ENCODE results near the gene MKRN2OS. TPM values are rescaled to one million over a fixed set of nuclear protein-coding genes. Genes with fewer than 3 reads are reported as not detected.
A peak's percentile ranks its signal among the peaks of the same experiment; 100 is the strongest.

Gene MKRN2OS
- total RNA-seq, 1 experiment from 2014 or later: not detected

DNA sequence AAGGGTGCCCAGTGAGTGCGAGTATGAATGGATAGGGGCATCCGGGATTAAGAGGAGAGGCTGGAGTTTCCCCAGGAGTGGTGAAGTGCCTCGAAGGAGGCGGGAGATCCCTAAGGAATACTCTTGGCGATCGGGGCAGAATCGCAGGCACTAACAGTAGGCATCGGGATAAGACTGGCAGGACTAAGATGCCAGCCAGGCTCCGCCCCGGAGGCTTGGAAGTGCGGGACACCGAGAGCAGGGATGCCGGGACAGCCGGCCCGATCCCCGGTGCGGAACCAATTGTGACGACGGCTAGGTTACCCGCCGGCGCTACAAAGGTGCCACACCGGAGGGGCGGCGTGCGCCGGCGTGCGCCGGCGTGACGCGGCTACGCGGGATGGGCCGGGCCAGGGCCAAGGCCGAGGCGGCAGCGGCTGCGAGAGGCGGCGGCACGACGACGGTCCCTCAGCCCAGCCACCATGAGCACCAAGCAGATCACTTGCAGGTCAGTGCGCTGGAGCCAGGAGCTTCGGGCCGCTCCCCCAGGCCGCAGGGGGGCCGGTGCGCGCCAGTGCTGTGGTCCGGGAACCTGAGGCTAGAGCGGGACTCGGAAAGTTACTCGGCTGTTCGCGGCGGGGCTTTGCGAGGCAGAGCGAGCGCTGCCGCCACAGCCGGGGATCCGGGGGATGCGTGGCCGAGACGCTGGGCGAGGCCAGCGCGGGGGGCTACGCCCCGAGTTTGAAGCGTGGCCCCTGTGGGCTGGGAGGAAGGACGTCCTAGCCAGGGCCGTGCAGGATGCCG lies 11.6 kb upstream of the MKRN2OS start, which contains the start of gene MKRN2 (continued):
- TF ChIP-seq, protein P1, sequence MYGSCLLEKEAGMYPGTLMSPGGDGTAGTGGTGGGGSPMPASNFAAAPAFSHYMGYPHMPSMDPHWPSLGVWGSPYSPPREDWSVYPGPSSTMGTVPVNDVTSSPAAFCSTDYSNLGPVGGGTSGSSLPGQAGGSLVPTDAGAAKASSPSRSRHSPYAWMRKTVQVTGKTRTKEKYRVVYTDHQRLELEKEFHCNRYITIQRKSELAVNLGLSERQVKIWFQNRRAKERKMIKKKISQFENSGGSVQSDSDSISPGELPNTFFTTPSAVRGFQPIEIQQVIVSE (CRISPR knock-in tag; IDR thresholded peaks at IDR 0.05; ENCODE audit: borderline replicate concordance): no peak
- TF ChIP-seq ZNF232 (CRISPR knock-in tag; IDR thresholded peaks at IDR 0.05) (no peak; the same call in 1 of the 2 replicates), TCF7 (CRISPR knock-in tag; IDR thresholded peaks at IDR 0.05; ENCODE audit: low read depth) (peak; percentile 72; the same call in 1 of the 2 replicates), PRRX2 (CRISPR knock-in tag; IDR thresholded peaks at IDR 0.05) (no peak), TEAD4 (CRISPR knock-in tag; IDR thresholded peaks at IDR 0.05) (no peak), ETV6 (CRISPR knock-in tag; IDR thresholded peaks at IDR 0.05) (peak; percentile 94), ZNF423 (CRISPR knock-in tag; IDR thresholded peaks at IDR 0.05) (no peak), CREB1 (CRISPR knock-in tag; IDR thresholded peaks at IDR 0.05) (0 out of 2 replicates have a peak, but pooled peaks have one; percentile 44), GRHL2 (CRISPR knock-in tag; IDR thresholded peaks at IDR 0.05; ENCODE audit: insufficient replicate concordance, severe bottlenecking) (no peak), RELA (CRISPR knock-in tag; IDR thresholded peaks at IDR 0.05; ENCODE audit: borderline replicate concordance) (no peak), NFATC4 (CRISPR knock-in tag; IDR thresholded peaks at IDR 0.05) (no peak), ELF4 (CRISPR knock-in tag; IDR thresholded peaks at IDR 0.05; ENCODE audit: low read depth) (no peak), NFYB (CRISPR knock-in tag; conservative IDR thresholded peaks at IDR 0.05; ENCODE audit: low read depth) (peak; percentile 40; the same call in 1 of the 2 replicates), RORB (CRISPR knock-in tag; IDR thresholded peaks at IDR 0.05) (no peak), ZNF138 (CRISPR knock-in tag; conservative IDR thresholded peaks at IDR 0.05) (no peak), MXD4 (CRISPR knock-in tag; IDR thresholded peaks at IDR 0.05; ENCODE audit: borderline replicate concordance) (no peak), TP53 (CRISPR knock-in tag; IDR thresholded peaks at IDR 0.05) (no peak; the same call in none of the 2 replicates), SP1 (CRISPR knock-in tag; conservative IDR thresholded peaks at IDR 0.05) (peak; percentile 98)
- TF ChIP-seq, protein P2, sequence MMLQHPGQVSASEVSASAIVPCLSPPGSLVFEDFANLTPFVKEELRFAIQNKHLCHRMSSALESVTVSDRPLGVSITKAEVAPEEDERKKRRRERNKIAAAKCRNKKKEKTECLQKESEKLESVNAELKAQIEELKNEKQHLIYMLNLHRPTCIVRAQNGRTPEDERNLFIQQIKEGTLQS (CRISPR knock-in tag; conservative IDR thresholded peaks at IDR 0.05): no peak
- TF ChIP-seq, protein P3, sequence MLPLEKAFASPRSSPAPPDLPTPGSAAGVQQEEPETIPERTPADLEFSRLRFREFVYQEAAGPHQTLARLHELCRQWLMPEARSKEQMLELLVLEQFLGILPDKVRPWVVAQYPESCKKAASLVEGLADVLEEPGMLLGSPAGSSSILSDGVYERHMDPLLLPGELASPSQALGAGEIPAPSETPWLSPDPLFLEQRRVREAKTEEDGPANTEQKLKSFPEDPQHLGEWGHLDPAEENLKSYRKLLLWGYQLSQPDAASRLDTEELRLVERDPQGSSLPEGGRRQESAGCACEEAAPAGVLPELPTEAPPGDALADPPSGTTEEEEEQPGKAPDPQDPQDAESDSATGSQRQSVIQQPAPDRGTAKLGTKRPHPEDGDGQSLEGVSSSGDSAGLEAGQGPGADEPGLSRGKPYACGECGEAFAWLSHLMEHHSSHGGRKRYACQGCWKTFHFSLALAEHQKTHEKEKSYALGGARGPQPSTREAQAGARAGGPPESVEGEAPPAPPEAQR (CRISPR knock-in tag; IDR thresholded peaks at IDR 0.05): no peak
- TF ChIP-seq, protein P4, sequence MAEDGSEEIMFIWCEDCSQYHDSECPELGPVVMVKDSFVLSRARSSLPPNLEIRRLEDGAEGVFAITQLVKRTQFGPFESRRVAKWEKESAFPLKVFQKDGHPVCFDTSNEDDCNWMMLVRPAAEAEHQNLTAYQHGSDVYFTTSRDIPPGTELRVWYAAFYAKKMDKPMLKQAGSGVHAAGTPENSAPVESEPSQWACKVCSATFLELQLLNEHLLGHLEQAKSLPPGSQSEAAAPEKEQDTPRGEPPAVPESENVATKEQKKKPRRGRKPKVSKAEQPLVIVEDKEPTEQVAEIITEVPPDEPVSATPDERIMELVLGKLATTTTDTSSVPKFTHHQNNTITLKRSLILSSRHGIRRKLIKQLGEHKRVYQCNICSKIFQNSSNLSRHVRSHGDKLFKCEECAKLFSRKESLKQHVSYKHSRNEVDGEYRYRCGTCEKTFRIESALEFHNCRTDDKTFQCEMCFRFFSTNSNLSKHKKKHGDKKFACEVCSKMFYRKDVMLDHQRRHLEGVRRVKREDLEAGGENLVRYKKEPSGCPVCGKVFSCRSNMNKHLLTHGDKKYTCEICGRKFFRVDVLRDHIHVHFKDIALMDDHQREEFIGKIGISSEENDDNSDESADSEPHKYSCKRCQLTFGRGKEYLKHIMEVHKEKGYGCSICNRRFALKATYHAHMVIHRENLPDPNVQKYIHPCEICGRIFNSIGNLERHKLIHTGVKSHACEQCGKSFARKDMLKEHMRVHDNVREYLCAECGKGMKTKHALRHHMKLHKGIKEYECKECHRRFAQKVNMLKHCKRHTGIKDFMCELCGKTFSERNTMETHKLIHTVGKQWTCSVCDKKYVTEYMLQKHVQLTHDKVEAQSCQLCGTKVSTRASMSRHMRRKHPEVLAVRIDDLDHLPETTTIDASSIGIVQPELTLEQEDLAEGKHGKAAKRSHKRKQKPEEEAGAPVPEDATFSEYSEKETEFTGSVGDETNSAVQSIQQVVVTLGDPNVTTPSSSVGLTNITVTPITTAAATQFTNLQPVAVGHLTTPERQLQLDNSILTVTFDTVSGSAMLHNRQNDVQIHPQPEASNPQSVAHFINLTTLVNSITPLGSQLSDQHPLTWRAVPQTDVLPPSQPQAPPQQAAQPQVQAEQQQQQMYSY (CRISPR knock-in tag; IDR thresholded peaks at IDR 0.05): no peak
- TF ChIP-seq, protein P5, sequence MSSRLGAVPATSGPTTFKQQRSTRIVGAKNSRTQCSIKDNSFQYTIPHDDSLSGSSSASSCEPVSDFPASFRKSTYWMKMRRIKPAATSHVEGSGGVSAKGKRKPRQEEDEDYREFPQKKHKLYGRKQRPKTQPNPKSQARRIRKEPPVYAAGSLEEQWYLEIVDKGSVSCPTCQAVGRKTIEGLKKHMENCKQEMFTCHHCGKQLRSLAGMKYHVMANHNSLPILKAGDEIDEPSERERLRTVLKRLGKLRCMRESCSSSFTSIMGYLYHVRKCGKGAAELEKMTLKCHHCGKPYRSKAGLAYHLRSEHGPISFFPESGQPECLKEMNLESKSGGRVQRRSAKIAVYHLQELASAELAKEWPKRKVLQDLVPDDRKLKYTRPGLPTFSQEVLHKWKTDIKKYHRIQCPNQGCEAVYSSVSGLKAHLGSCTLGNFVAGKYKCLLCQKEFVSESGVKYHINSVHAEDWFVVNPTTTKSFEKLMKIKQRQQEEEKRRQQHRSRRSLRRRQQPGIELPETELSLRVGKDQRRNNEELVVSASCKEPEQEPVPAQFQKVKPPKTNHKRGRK (CRISPR knock-in tag; IDR thresholded peaks at IDR 0.05; ENCODE audit: borderline replicate concordance): 0 out of 2 replicates have a peak, but pooled peaks have one; percentile 29
- TF ChIP-seq, protein P6, sequence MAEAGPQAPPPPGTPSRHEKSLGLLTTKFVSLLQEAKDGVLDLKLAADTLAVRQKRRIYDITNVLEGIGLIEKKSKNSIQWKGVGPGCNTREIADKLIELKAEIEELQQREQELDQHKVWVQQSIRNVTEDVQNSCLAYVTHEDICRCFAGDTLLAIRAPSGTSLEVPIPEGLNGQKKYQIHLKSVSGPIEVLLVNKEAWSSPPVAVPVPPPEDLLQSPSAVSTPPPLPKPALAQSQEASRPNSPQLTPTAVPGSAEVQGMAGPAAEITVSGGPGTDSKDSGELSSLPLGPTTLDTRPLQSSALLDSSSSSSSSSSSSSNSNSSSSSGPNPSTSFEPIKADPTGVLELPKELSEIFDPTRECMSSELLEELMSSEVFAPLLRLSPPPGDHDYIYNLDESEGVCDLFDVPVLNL (CRISPR knock-in tag; IDR thresholded peaks at IDR 0.05; ENCODE audit: borderline replicate concordance, low read depth): peak; percentile 71; the same call in 1 of the 2 replicates
- TF ChIP-seq, protein P7, sequence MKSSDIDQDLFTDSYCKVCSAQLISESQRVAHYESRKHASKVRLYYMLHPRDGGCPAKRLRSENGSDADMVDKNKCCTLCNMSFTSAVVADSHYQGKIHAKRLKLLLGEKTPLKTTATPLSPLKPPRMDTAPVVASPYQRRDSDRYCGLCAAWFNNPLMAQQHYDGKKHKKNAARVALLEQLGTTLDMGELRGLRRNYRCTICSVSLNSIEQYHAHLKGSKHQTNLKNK (CRISPR knock-in tag; IDR thresholded peaks at IDR 0.05): no peak
- TF ChIP-seq, protein P8, sequence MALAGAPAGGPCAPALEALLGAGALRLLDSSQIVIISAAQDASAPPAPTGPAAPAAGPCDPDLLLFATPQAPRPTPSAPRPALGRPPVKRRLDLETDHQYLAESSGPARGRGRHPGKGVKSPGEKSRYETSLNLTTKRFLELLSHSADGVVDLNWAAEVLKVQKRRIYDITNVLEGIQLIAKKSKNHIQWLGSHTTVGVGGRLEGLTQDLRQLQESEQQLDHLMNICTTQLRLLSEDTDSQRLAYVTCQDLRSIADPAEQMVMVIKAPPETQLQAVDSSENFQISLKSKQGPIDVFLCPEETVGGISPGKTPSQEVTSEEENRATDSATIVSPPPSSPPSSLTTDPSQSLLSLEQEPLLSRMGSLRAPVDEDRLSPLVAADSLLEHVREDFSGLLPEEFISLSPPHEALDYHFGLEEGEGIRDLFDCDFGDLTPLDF (CRISPR knock-in tag; IDR thresholded peaks at IDR 0.05): no peak
- TF ChIP-seq, protein P9, sequence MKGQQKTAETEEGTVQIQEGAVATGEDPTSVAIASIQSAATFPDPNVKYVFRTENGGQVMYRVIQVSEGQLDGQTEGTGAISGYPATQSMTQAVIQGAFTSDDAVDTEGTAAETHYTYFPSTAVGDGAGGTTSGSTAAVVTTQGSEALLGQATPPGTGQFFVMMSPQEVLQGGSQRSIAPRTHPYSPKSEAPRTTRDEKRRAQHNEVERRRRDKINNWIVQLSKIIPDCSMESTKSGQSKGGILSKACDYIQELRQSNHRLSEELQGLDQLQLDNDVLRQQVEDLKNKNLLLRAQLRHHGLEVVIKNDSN (CRISPR knock-in tag; IDR thresholded peaks at IDR 0.05): no peak

All from WTC11 (cell line).